ENCODE measurements around the gene TTC7B. TPM values are rescaled to one million over a fixed set of nuclear protein-coding genes. Genes with fewer than 3 reads are reported as not detected.

Gene TTC7B
- total and polyA plus RNA-seq, 2 of the 8 experiments (the other 6 are each of a cell fraction or from before 2014, with no cell fraction given) = 23.7 to 34.0 TPM

DNA sequence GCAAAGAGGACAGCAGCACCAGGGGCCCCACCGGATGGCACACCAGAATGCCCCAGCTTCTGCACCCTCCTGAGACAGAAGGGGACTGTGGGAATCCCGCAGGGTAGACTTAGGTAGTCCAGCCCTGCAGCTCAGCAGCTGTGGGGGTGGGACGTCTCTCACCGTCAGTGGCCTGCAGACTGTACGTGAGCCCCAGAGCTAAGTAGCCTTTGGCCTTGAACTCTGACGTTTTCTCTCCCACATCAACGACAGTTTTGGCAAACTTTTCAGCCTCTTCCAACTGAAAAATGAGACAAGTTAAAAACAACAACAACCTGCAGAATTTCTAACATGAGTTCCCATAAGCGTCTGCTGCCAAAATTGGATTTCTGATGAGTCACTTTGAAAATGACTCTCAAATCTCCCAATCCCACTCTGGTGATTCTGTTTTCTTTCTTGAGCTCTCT, 161.4 kb downstream of the TTC7B start:
- DNase-seq (ENCODE audit: low read depth in 1 of 2, low spot score in 2 of 2) = no peak
- no peaks in the 10 kb centered on the region for H4K20me1 ChIP-seq (replicated peaks in 1 of 2; ENCODE audit: control insufficient read depth in 1 of 2, insufficient read depth in 2 of 2, low read length in 2 of 2)
- H3K18ac ChIP-seq (ENCODE audit: extremely low read depth, low read length) = no peak overlapping the region
- no peaks in the 10 kb centered on the region for H3K36me3 ChIP-seq (ENCODE audit: control insufficient read depth in 2 of 4, insufficient read depth in 4 of 4, low read length in 3 of 4)
- no peak overlapping the region for H3K23ac ChIP-seq (ENCODE audit: insufficient read length)
- POLR2A ChIA-PET (ENCODE audit: partially characterized antibody) = no interaction called here
- H3K56ac ChIP-seq (replicated peaks; ENCODE audit: insufficient read length, low read depth, low read length) = no peak overlapping the region
- no peaks in the 10 kb centered on the region for H3K9me3 ChIP-seq (ENCODE audit: insufficient read depth in 2 of 2, low read depth in 1 of 2, low read length in 1 of 2)
- no peaks in the 10 kb centered on the region; the same call in 1 of the 2 replicates for H3K23me2 ChIP-seq (ENCODE audit: low read depth, low read length)
- no peak overlapping the region for H4K91ac ChIP-seq (replicated peaks; ENCODE audit: insufficient read length, low read length)
- H3K79me1 ChIP-seq (ENCODE audit: low read depth, low read length) = no peaks in the 10 kb centered on the region
- peaks cover 0 to 7% (median 0%) of the 10 kb centered on the region in 4 experiments; a peak in 2 of 7 replicates for H3K4me1 ChIP-seq (replicated peaks in 1 of 4; ENCODE audit: control insufficient read depth in 3 of 4, insufficient read depth in 4 of 4, low read length in 3 of 4)
- H3K27ac ChIP-seq (ENCODE audit: low read depth, low read length) = no peak overlapping the region
- no peaks in the 10 kb centered on the region for H3K79me2 ChIP-seq (ENCODE audit: control insufficient read depth in 1 of 2, insufficient read depth in 2 of 2, low read length in 2 of 2)
- H2AFZ ChIP-seq (ENCODE audit: low read length) = no peak overlapping the region
- H2BK12ac ChIP-seq (ENCODE audit: low read depth, low read length) = no peak overlapping the region
- no peak overlapping the region for H3K4ac ChIP-seq (replicated peaks; ENCODE audit: insufficient read length, low read depth, low read length)
- CTCF ChIA-PET (ENCODE audit: partially characterized antibody) = interaction anchor here (1.0 to 1.3 kb wide), 3 partner anchors 26 to 244 kb away, joined by 3 to 5 read pairs (median 3); no protein-coding TSS in a partner anchor
- H2BK120ac ChIP-seq (replicated peaks; ENCODE audit: low read depth, low read length) = no peak overlapping the region
- H2AK5ac ChIP-seq (ENCODE audit: low read depth, low read length) = no peak overlapping the region
- H3K14ac ChIP-seq (ENCODE audit: insufficient read length) = no peak overlapping the region
- H4K5ac ChIP-seq (ENCODE audit: insufficient read length, low read depth, low read length) = no peak overlapping the region
- no peak overlapping the region for H3K4me3 ChIP-seq (ENCODE audit: extremely low read depth in 1 of 4, insufficient read depth in 2 of 4, low read depth in 3 of 4, low read length in 4 of 4)
- no peak overlapping the region for H4K8ac ChIP-seq (ENCODE audit: extremely low read depth, insufficient read depth, low read length)
- no peak overlapping the region for H3K9ac ChIP-seq (replicated peaks in 1 of 4; ENCODE audit: extremely low read depth in 1 of 4, low read depth in 3 of 4, low read length in 3 of 4)
- WGBS, 2 experiments (ENCODE audit: extremely low coverage in 1 of 2, insufficient coverage in 1 of 2, insufficient read length in 1 of 2, insufficient replicate concordance in 2 of 2, low coverage in 1 of 2, low lambda C conversion rate in 2 of 2, missing lambda C conversion rate in 1 of 2) = 74% methylated on average over 8 of the region's 8 CpGs; no CpG with 5 or more reads in 1 of the 2 experiments
- no peak overlapping the region for H2BK15ac ChIP-seq (ENCODE audit: low read length)
- H2BK5ac ChIP-seq (ENCODE audit: low read depth, low read length) = no peak overlapping the region
- H3K4me2 ChIP-seq (ENCODE audit: insufficient read depth in 1 of 2, low read depth in 2 of 2, low read length in 2 of 2) = no peak overlapping the region
- FAIRE-seq = no peak
- H2BK20ac ChIP-seq (ENCODE audit: low read length) = no peak overlapping the region
- H3K27me3 ChIP-seq (replicated peaks in 1 of 4; ENCODE audit: control insufficient read depth in 3 of 4, extremely low read depth in 1 of 4, insufficient read depth in 3 of 4, low read length in 3 of 4) = no peaks in the 10 kb centered on the region
- no peak for TF ChIP-seq SUZ12 (IDR thresholded peaks at IDR 0.05; ENCODE audit: low read length)
- TF ChIP-seq, protein P1, sequence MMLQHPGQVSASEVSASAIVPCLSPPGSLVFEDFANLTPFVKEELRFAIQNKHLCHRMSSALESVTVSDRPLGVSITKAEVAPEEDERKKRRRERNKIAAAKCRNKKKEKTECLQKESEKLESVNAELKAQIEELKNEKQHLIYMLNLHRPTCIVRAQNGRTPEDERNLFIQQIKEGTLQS (IDR thresholded peaks at IDR 0.05; ENCODE audit: insufficient read depth, low read depth, low read length) = no peak
- TF ChIP-seq TAF1 (IDR thresholded peaks at IDR 0.05; ENCODE audit: low read depth, low read length) = no peak
- no peak for TF ChIP-seq SP1 (IDR thresholded peaks at IDR 0.05; ENCODE audit: low read depth, low read length)
- no peak for TF ChIP-seq SP2 (IDR thresholded peaks at IDR 0.05; ENCODE audit: low read length)
- no peak for TF ChIP-seq POLR2AphosphoS5 (IDR thresholded peaks at IDR 0.05; ENCODE audit: low read depth, low read length)
- TF ChIP-seq KDM4A (IDR thresholded peaks at IDR 0.05; ENCODE audit: low read depth, low read length, severe bottlenecking) = no peak
- TF ChIP-seq NANOG (IDR thresholded peaks at IDR 0.05; ENCODE audit: insufficient read depth, low read depth, low read length, poor library complexity, severe bottlenecking) = no peak
- TF ChIP-seq SIN3A (conservative IDR thresholded peaks at IDR 0.05 in 1 of 2, IDR thresholded peaks at IDR 0.05 in 1 of 2; ENCODE audit: low read depth in 1 of 2, low read length in 2 of 2) = no peak
- TF ChIP-seq BCL11A (IDR thresholded peaks at IDR 0.05; ENCODE audit: low read depth in 2 of 2, low read length in 2 of 2) = no peak
- no peak for TF ChIP-seq RAD21 (IDR thresholded peaks at IDR 0.05 in 1 of 2, conservative IDR thresholded peaks at IDR 0.05 in 1 of 2; ENCODE audit: low read depth in 2 of 2, low read length in 2 of 2)
- TF ChIP-seq TCF12 (IDR thresholded peaks at IDR 0.05; ENCODE audit: low read depth, low read length) = no peak
- TF ChIP-seq MAFK (IDR thresholded peaks at IDR 0.05; ENCODE audit: low read depth, low read length) = no peak
